Choroid plexus epithelial cell (primary cell): ENCODE data around the gene OMA1.
A peak's percentile ranks its signal among the peaks of the same experiment; 100 is the strongest.

Experiments used
- DNase-seq: peaks from one replicate; pipeline ENCODE4 v3.0.0-alpha.2; 2010; ENCODE audit warnings: low read depth
- H3K4me3 ChIP-seq: 2 replicates; pipeline ENCODE4 v1.5.1; 2011; ENCODE audit warnings: low read depth, mild to moderate bottlenecking, control low read depth, low read length, moderate library complexity
- CTCF ChIP-seq: conservative IDR thresholded peaks from 2 replicates; pipeline ENCODE4 v1.5.1; 2011; ENCODE audit warnings: low read depth, mild to moderate bottlenecking, control low read depth, inconsistent platforms, low read length, moderate library complexity

Gene OMA1

GRCh38 chr1:58528518-58528917, 18.0 kb downstream of the OMA1 start:
- peak; percentile 67 for DNase-seq
- no peak for TF ChIP-seq CTCF
- H3K4me3 ChIP-seq, result no peak overlapping the region

- no peak for TF ChIP-seq CTCF
- peak; percentile 53 for DNase-seq
Measured at GRCh38 chr1:58524353-58524945, 22.1 kb downstream of the OMA1 start.

GRCh38 chr1:58515794-58516401, 30.6 kb downstream of the OMA1 start:
- peak; percentile 71 for TF ChIP-seq CTCF
- H3K4me3 ChIP-seq, result no peak overlapping the region
- DNase-seq, result peak; percentile 88

More at GRCh38 chr1:58524353-58524945, 22.1 kb downstream of the OMA1 start:
- no peak overlapping the region for H3K4me3 ChIP-seq

GRCh38 chr1:58513956-58514355, 32.6 kb downstream of the OMA1 start:
- no peak overlapping the region for H3K4me3 ChIP-seq
- TF ChIP-seq CTCF, result no peak
- DNase-seq, result no peak

DNA sequence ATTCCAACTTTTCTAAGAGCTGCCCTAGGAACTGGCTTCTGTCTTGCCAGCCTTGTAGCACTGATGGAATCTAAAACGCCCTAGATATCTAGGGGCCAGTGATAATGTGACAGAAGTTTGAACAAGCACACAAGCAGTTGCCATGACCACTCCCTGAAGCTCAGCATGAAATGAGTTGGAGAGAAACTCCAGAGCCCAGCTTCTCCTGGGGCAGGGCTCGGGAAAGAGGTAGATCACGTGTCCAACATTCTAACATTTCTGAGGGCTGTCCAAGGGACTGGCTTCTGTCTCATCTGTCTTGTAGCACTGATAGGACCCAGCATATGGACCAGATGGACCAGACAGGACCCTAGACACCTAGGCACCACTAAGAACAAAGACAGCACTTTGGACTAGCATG, 37.9 kb downstream of the OMA1 start:
- no peak overlapping the region for H3K4me3 ChIP-seq
- no peak for TF ChIP-seq CTCF
- DNase-seq, result no peak

DNA sequence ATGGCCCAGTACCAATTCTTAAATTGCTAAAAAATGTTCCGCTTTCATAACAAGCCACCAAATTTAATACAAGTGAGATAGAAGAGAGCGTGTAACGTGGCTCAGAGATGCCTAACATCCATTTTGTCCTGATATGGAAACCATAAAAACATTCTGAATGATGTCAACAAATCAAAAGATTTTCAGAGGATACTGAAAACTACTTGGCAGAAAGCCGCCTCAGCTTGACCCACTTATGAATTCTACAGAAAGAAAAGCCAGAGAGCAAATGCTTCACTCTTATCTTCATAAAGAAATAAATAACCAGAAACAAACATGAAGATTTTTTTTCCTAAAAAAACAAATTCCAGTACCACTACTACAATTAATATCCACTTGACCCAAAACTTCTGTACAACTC, 41.2 kb downstream of the OMA1 start:
- H3K4me3 ChIP-seq, result no peak overlapping the region
- no peak for TF ChIP-seq CTCF
- DNase-seq, result peak; percentile 7

DNA sequence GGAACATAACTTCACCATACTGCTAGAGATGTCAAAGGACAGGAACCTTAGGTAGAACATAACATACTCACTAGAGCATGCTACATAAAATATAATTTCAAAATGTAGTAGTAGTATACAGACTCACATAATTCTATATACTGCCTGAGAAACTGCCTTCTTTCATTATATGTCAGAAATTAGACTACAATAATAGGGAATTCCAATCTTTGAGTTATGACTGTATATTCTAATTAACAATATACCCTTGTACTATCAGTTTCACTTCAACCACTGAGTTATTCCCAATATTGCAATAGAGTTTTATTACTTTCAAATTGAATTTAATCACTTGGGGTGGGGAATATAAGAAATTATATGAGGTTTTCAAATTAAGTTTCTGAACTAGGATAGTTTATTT, 44.0 kb downstream of the OMA1 start:
- no peak overlapping the region for H3K4me3 ChIP-seq
- no peak for DNase-seq
- TF ChIP-seq CTCF, result no peak
